ENCODE measurements around the gene HOXC9. TPM values are rescaled to one million over a fixed set of nuclear protein-coding genes. Genes with fewer than 3 reads are reported as not detected.

The HOXC9 gene
- total RNA-seq, 1 experiment from 2014 or later = 11.3 TPM

GRCh38 chr12:54030442-54030801 is 30.5 kb downstream of the HOXC9 start:
- no peak for ATAC-seq
- no TSS peak for BruUV-seq (replicated peaks)
- no peaks in the 10 kb centered on the region for H3K36me3 ChIP-seq (ENCODE audit: control insufficient read depth in 1 of 2, insufficient read depth in 2 of 2, low read length in 2 of 2)
- no peak overlapping the region for H3K27ac ChIP-seq (ENCODE audit: low read depth, low read length)
- DNase-seq (ENCODE audit: low read depth, low spot score) = no peak
- no peaks in the 10 kb centered on the region for H3K9me2 ChIP-seq (ENCODE audit: insufficient read depth)
- TF ChIP-seq SP1 (IDR thresholded peaks at IDR 0.05; ENCODE audit: low read depth) (no peak), TCF7L2 (IDR thresholded peaks at IDR 0.05; ENCODE audit: borderline replicate concordance, extremely low read depth, insufficient read depth, insufficient read length) (no peak), MAX (IDR thresholded peaks at IDR 0.05) (no peak), SIN3A (IDR thresholded peaks at IDR 0.05; ENCODE audit: low read depth) (no peak), FOSL1 (IDR thresholded peaks at IDR 0.05; ENCODE audit: low read depth) (no peak), ATF3 (IDR thresholded peaks at IDR 0.05) (no peak), YY1 (IDR thresholded peaks at IDR 0.05; ENCODE audit: extremely low read depth, insufficient replicate concordance, low read depth, low read length) (no peak), CBX3 (IDR thresholded peaks at IDR 0.05; ENCODE audit: low read depth) (no peak), RAD21 (IDR thresholded peaks at IDR 0.05; ENCODE audit: low read depth) (no peak), EGR1 (IDR thresholded peaks at IDR 0.05; ENCODE audit: low read depth) (no peak), POLR2A (IDR thresholded peaks at IDR 0.05; ENCODE audit: borderline replicate concordance, extremely low read depth, insufficient read depth, insufficient read length) (no peak), ZNF274 (IDR thresholded peaks at IDR 0.05; ENCODE audit: low read depth, low read length) (no peak), SRF (IDR thresholded peaks at IDR 0.05; ENCODE audit: low read depth) (no peak), EZH2 (IDR thresholded peaks at IDR 0.05) (no peak)
- no peak overlapping the region for H3K4me3 ChIP-seq (replicated peaks in 1 of 2; ENCODE audit: low read depth in 1 of 2, low read length in 2 of 2)
- ChIA-PET RAD21 (ENCODE audit: low non-redundant PET in 1 of 2, low total read pairs in 2 of 2, uncharacterized antibody in 2 of 2, unreplicated experiment in 2 of 2) (no interaction called here), CTCF (interaction anchor here (3.5 kb wide), 1 partner anchor 163 kb away, joined by 38 read pairs; no protein-coding TSS in a partner anchor), POLR2A (no interaction called here)
- no peaks in the 10 kb centered on the region for H3K9me3 ChIP-seq (ENCODE audit: control insufficient read depth in 1 of 2, insufficient read depth in 1 of 2, low read depth in 1 of 2, low read length in 2 of 2)
- no peaks in the 10 kb centered on the region for H3K27me3 ChIP-seq (ENCODE audit: insufficient read depth, low read length)
- H3K9ac ChIP-seq (ENCODE audit: low read length) = no peak overlapping the region
- peaks cover 7 to 20% of the 10 kb centered on the region in 2 experiments for H3K4me1 ChIP-seq (ENCODE audit: control insufficient read depth in 1 of 2, insufficient read depth in 2 of 2, low read length in 2 of 2)
- intact Hi-C loops (cut with micrococcal nuclease) = loop anchor here (5.0 kb wide), 1 partner anchor 107 kb away; no protein-coding TSS in a partner anchor
- H3K79me2 ChIP-seq (ENCODE audit: insufficient read depth, low read length) = no peaks in the 10 kb centered on the region
- no peak overlapping the region for H2AFZ ChIP-seq (ENCODE audit: low read depth, low read length, poor library complexity, severe bottlenecking)
- no peaks in the 10 kb centered on the region for H4K20me1 ChIP-seq (ENCODE audit: insufficient read depth)
- no peak overlapping the region for H3K4me2 ChIP-seq (ENCODE audit: low read length)

All from HCT116 (cell line).